Measurements from ENCODE around the gene NRG2.

Gene NRG2

DNA sequence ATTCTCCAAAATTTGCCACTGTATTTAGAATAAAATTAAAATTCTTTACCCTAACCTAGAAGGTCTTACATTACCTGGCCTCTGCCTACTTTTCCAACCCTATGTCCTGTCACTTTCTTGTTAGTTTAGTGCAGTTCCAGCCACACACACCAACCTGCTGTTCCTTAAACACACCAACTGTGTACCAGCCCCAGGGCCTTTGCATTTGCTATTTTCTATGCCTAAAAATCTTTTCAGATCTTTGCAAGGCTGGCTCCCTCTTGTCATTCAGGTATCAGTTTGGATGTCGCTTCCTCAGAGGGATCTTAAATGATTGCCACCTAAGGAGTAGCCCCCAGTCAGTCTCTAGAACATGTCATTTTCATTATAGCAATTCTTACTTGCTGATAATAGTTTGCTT, 17.7 kb upstream of the NRG2 start:
- H3K4me3 ChIP-seq (ENCODE audit: low read depth in 1 of 2, low read length in 2 of 2): no peak overlapping the region
- no peaks in the 10 kb centered on the region for H3K36me3 ChIP-seq (ENCODE audit: control insufficient read depth in 1 of 2, insufficient read depth in 2 of 2, low read length in 2 of 2)
- H3K27me3 ChIP-seq (ENCODE audit: control insufficient read depth in 1 of 2, insufficient read depth in 2 of 2, low read length in 2 of 2): peaks cover 11 to 30% of the 10 kb centered on the region in 2 donors
- no peaks in the 10 kb centered on the region for H3K9me3 ChIP-seq (ENCODE audit: control insufficient read depth in 1 of 2, low read length in 2 of 2)
- H3K4me1 ChIP-seq (ENCODE audit: control insufficient read depth in 1 of 2, insufficient read depth in 2 of 2, low read length in 2 of 2): no peaks in the 10 kb centered on the region
- no peak overlapping the region for H3K9ac ChIP-seq (ENCODE audit: low read depth in 1 of 2, low read length in 2 of 2)
- no peak overlapping the region for H3K27ac ChIP-seq (ENCODE audit: low read depth, low read length)

DNA sequence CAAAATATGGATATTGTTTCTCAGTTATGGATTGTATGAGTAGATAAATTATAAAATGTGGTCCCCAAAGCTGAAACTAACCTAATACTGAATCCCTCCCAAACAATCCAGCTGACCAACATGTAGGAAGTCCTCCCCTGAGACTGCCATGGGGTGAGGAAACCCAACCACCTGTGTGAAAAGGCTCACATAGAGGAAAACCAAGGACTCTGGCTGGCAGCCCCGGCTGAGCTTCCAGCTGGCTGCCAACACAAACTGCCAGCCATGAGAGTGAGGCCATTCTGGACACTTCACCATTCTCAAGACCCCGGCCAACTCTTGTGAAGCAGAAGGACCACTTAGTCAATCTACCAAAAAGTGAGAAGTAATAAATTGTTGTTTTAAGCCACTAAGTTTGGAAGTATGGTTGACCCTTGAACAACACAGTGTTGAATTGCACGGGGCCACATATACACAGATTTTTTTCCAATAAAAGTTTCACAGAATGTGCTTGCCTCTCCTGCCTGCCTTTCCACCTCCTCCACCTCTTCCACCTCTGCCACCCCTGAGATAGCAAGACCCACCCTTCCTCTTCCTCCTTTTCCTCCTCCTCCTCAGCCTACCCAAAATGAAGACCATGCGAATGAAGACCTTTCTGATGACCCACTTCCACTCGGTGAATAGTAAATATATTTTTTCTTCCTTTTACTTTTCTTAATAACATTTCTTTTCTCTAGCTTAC, 15.3 kb upstream of the NRG2 start:
- Histone ChIP-seq H3K4me3 (ENCODE audit: low read depth in 1 of 2, low read length in 2 of 2) (no peak overlapping the region), H3K27ac (ENCODE audit: low read depth, low read length) (no peak overlapping the region), H3K36me3 (ENCODE audit: control insufficient read depth in 1 of 2, insufficient read depth in 2 of 2, low read length in 2 of 2) (no peaks in the 10 kb centered on the region), H3K9ac (ENCODE audit: low read depth in 1 of 2, low read length in 2 of 2) (no peak overlapping the region), H3K4me1 (ENCODE audit: control insufficient read depth in 1 of 2, insufficient read depth in 2 of 2, low read length in 2 of 2) (no peaks in the 10 kb centered on the region), H3K27me3 (ENCODE audit: control insufficient read depth in 1 of 2, insufficient read depth in 2 of 2, low read length in 2 of 2) (peaks cover 11 to 39% of the 10 kb centered on the region in 2 donors), H3K9me3 (ENCODE audit: control insufficient read depth in 1 of 2, low read length in 2 of 2) (no peaks in the 10 kb centered on the region)

DNA sequence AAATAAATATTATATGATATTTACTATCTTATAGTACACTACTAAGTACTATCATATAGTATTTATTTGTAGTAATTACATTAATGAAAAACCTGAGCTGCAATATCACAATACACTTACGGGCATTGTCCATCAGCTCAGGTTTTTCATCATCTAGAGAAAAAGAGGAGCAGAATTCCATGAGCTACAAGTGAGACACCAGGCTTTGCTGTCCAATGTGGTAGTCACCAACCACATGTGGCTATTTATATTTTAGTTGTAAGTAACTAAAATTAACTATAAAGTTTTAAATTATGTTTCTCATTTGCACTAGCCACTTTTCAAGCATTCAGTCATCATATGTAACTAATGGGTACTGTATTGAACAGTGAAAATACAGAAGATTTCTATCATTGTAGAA, 13.8 kb upstream of the NRG2 start:
- H3K27me3 ChIP-seq (ENCODE audit: control insufficient read depth in 1 of 2, insufficient read depth in 2 of 2, low read length in 2 of 2): peaks cover 3 to 39% of the 10 kb centered on the region in 2 donors
- H3K27ac ChIP-seq (ENCODE audit: low read depth, low read length): no peak overlapping the region
- H3K9ac ChIP-seq (ENCODE audit: low read depth in 1 of 2, low read length in 2 of 2): no peak overlapping the region
- no peaks in the 10 kb centered on the region for H3K9me3 ChIP-seq (ENCODE audit: control insufficient read depth in 1 of 2, low read length in 2 of 2)
- no peaks in the 10 kb centered on the region for H3K4me1 ChIP-seq (ENCODE audit: control insufficient read depth in 1 of 2, insufficient read depth in 2 of 2, low read length in 2 of 2)
- H3K4me3 ChIP-seq (ENCODE audit: low read depth in 1 of 2, low read length in 2 of 2): no peak overlapping the region
- no peaks in the 10 kb centered on the region for H3K36me3 ChIP-seq (ENCODE audit: control insufficient read depth in 1 of 2, insufficient read depth in 2 of 2, low read length in 2 of 2)

DNA sequence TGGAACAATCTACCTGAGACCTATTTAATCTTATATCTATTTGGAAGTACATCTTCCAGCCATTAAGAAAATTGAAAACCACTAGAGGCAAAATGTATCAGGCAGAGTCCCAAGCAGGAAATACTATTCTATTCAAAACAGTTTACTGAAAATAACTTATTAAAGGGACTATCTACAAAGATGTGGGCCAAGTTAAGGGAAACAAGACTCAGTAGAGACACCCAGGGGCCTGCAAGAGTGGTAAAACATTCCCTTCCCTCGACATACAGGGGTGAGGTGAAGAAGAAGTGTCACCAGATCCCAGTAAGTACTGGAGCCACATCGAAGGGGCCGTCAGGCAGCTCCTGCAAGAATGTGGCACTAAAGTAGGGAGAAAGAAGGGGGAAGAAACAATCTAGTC, 12.1 kb upstream of the NRG2 start:
- Histone ChIP-seq H3K4me3 (ENCODE audit: low read depth in 1 of 2, low read length in 2 of 2) (no peak overlapping the region), H3K9me3 (ENCODE audit: control insufficient read depth in 1 of 2, low read length in 2 of 2) (no peaks in the 10 kb centered on the region), H3K27ac (ENCODE audit: low read depth, low read length) (no peak overlapping the region), H3K36me3 (ENCODE audit: control insufficient read depth in 1 of 2, insufficient read depth in 2 of 2, low read length in 2 of 2) (no peaks in the 10 kb centered on the region), H3K9ac (ENCODE audit: low read depth in 1 of 2, low read length in 2 of 2) (no peak overlapping the region), H3K27me3 (ENCODE audit: control insufficient read depth in 1 of 2, insufficient read depth in 2 of 2, low read length in 2 of 2) (peaks cover 3 to 32% of the 10 kb centered on the region in 2 donors), H3K4me1 (ENCODE audit: control insufficient read depth in 1 of 2, insufficient read depth in 2 of 2, low read length in 2 of 2) (no peaks in the 10 kb centered on the region)

DNA sequence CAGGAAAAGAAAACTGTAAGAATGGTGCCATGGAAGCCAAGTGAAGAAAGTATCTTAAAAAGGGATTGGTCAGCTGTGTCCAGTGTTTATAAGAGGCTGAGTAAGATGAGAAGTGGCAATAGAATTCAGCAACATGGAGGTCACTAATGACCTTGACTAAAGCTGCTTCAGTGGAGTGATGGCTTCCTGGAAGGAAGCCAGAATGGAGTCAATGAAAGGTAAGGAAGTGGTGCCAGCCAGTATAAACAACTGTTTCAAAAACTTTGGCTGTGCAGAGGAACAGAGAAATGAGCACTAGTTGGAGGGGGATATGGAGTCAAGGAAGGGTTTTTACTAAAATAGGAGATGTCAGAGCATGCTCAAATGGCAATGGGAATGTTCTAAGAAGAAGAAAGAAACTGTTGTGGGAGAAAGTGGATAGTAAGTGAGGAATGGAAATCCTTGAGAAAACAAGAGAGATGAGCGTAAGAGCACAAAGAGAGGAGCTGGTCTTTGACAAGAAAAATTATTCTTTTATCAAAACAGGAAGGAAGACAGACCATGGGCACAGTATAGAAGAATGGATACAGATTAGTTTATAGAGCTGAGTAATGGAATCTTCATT, 11.1 kb upstream of the NRG2 start:
- Histone ChIP-seq H3K9me3 (ENCODE audit: control insufficient read depth in 1 of 2, low read length in 2 of 2) (no peaks in the 10 kb centered on the region), H3K27ac (ENCODE audit: low read depth, low read length) (no peak overlapping the region), H3K9ac (ENCODE audit: low read depth in 1 of 2, low read length in 2 of 2) (no peak overlapping the region), H3K36me3 (ENCODE audit: control insufficient read depth in 1 of 2, insufficient read depth in 2 of 2, low read length in 2 of 2) (no peaks in the 10 kb centered on the region), H3K27me3 (ENCODE audit: control insufficient read depth in 1 of 2, insufficient read depth in 2 of 2, low read length in 2 of 2) (peaks cover 3 to 25% of the 10 kb centered on the region in 2 donors), H3K4me3 (ENCODE audit: low read depth in 1 of 2, low read length in 2 of 2) (no peak overlapping the region), H3K4me1 (ENCODE audit: control insufficient read depth in 1 of 2, insufficient read depth in 2 of 2, low read length in 2 of 2) (no peaks in the 10 kb centered on the region)

DNA sequence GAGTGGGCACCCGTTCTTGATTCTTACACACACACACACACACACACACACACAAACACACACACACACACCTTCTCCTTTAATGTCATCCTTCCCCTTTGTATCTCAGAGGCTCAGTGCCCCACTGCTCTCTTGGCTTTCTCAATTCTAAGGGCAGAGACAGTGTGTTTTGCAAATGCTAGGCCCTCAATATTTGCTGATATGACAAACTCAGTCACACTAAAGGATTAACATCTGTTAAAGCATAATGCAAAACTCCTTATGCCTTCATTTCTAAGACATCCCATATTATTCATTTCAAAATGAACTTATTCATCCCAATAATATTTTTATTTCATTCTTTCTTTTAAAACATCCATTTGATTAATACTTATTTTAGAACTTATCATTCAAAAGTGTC, 8.9 kb upstream of the NRG2 start:
- Histone ChIP-seq H3K27ac (ENCODE audit: low read depth, low read length) (no peak overlapping the region), H3K9me3 (ENCODE audit: control insufficient read depth in 1 of 2, low read length in 2 of 2) (no peaks in the 10 kb centered on the region), H3K27me3 (ENCODE audit: control insufficient read depth in 1 of 2, insufficient read depth in 2 of 2, low read length in 2 of 2) (peaks cover 0 to 8% of the 10 kb centered on the region in 2 donors), H3K9ac (ENCODE audit: low read depth in 1 of 2, low read length in 2 of 2) (no peak overlapping the region), H3K4me1 (ENCODE audit: control insufficient read depth in 1 of 2, insufficient read depth in 2 of 2, low read length in 2 of 2) (no peaks in the 10 kb centered on the region), H3K4me3 (ENCODE audit: low read depth in 1 of 2, low read length in 2 of 2) (no peak overlapping the region), H3K36me3 (ENCODE audit: control insufficient read depth in 1 of 2, insufficient read depth in 2 of 2, low read length in 2 of 2) (no peaks in the 10 kb centered on the region)

DNA sequence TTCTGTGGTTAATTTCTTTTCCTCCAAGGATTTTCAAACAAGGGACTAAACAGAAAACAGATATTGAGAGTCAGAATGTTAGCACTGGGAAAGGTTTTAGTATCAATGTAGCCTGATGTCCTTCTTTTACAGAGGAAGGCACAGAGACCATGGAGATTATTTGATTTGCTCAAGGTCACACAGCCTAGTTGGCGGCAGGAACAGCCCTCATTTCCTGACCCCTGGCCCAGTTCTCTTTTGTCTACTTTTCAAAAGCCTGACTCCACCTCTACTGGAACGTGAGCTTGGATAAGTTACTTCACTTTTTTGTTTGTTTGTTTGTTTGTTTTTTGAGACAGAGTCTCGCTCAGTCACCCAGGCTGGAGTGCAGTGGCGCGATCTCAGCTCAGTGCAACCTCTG, 6.6 kb upstream of the NRG2 start:
- Histone ChIP-seq H3K36me3 (ENCODE audit: control insufficient read depth in 1 of 2, insufficient read depth in 2 of 2, low read length in 2 of 2) (no peaks in the 10 kb centered on the region), H3K9me3 (ENCODE audit: control insufficient read depth in 1 of 2, low read length in 2 of 2) (no peaks in the 10 kb centered on the region), H3K27ac (ENCODE audit: low read depth, low read length) (no peak overlapping the region), H3K27me3 (ENCODE audit: control insufficient read depth in 1 of 2, insufficient read depth in 2 of 2, low read length in 2 of 2) (peaks cover 3 to 11% of the 10 kb centered on the region in 2 donors), H3K4me3 (ENCODE audit: low read depth in 1 of 2, low read length in 2 of 2) (no peak overlapping the region), H3K9ac (ENCODE audit: low read depth in 1 of 2, low read length in 2 of 2) (no peak overlapping the region), H3K4me1 (ENCODE audit: control insufficient read depth in 1 of 2, insufficient read depth in 2 of 2, low read length in 2 of 2) (no peaks in the 10 kb centered on the region)

DNA sequence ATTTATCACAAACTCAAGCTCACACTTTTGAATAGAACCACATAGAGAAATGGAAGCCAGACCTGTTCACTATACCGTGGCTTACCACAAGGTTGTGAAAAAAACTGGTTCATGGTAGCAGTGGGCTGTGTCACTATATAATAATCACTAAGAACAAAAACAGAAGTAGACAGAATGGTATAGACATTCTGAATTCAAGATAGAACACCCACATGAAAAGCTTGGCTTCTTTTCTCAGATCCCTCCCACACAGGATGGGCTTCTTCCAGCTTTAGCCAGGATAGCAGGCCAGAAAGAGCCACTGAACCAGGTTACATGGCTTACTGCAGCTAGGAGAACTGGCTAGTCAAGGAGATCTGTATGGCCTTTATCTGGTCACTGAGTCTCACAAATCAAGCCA, 6.1 kb upstream of the NRG2 start:
- Histone ChIP-seq H3K9me3 (ENCODE audit: control insufficient read depth in 1 of 2, low read length in 2 of 2) (no peaks in the 10 kb centered on the region), H3K36me3 (ENCODE audit: control insufficient read depth in 1 of 2, insufficient read depth in 2 of 2, low read length in 2 of 2) (no peaks in the 10 kb centered on the region), H3K27ac (ENCODE audit: low read depth, low read length) (no peak overlapping the region), H3K4me1 (ENCODE audit: control insufficient read depth in 1 of 2, insufficient read depth in 2 of 2, low read length in 2 of 2) (no peaks in the 10 kb centered on the region), H3K9ac (ENCODE audit: low read depth in 1 of 2, low read length in 2 of 2) (no peak overlapping the region), H3K27me3 (ENCODE audit: control insufficient read depth in 1 of 2, insufficient read depth in 2 of 2, low read length in 2 of 2) (peaks cover 8 to 16% of the 10 kb centered on the region in 2 donors), H3K4me3 (ENCODE audit: low read depth in 1 of 2, low read length in 2 of 2) (no peak overlapping the region)

DNA sequence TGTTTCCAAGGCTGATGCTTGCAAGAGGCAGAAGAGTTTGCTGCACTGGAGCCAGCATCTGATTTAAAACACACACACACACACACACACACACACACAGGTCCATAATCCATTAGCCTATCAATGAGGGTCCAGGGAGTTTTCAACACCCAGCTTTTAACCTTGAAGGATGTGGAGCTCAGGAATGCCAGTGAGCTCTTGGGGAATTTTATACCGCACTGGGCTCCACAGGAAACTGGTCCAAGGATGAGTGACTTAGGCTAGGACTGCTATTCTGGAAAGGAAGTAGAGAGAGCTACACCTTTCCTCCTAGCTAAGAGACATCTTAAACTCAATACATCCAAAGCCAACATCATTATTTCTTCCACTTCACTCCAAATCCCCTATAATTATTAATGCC, 942 bp upstream of the NRG2 start:
- H3K27ac ChIP-seq (ENCODE audit: low read depth, low read length): no peak overlapping the region
- peaks cover 7 to 12% of the 10 kb centered on the region in 2 donors for H3K4me1 ChIP-seq (ENCODE audit: control insufficient read depth in 1 of 2, insufficient read depth in 2 of 2, low read length in 2 of 2)
- no peaks in the 10 kb centered on the region for H3K9me3 ChIP-seq (ENCODE audit: control insufficient read depth in 1 of 2, low read length in 2 of 2)
- H3K27me3 ChIP-seq (ENCODE audit: control insufficient read depth in 1 of 2, insufficient read depth in 2 of 2, low read length in 2 of 2): peaks cover 24 to 47% of the 10 kb centered on the region in 2 donors
- H3K36me3 ChIP-seq (ENCODE audit: control insufficient read depth in 1 of 2, insufficient read depth in 2 of 2, low read length in 2 of 2): no peaks in the 10 kb centered on the region
- no peak overlapping the region for H3K4me3 ChIP-seq (ENCODE audit: low read depth in 1 of 2, low read length in 2 of 2)
- no peak overlapping the region for H3K9ac ChIP-seq (ENCODE audit: low read depth in 1 of 2, low read length in 2 of 2)

DNA sequence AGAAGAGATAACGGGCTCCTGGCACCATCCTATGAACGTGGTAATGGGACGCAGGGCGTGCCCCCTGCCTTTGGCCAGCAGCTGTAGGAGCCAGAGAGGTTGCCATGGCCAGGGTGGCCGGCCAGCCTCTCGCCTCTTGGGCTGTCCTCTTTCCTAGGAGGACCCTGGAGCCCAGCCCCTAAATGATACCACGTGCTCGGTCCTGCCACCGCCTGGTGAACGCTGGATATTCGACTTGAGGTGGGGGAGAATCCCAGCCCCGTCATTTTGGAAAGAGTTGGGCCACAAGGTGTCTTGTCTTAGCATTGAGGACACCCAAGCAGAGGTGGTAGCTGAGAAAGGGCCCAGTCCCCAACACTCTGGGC, 391 bp upstream of the NRG2 start:
- peak overlapping the region; percentile 65 to 75 for H3K4me3 ChIP-seq (ENCODE audit: low read depth in 1 of 2, low read length in 2 of 2)
- no peaks in the 10 kb centered on the region for H3K36me3 ChIP-seq (ENCODE audit: control insufficient read depth in 1 of 2, insufficient read depth in 2 of 2, low read length in 2 of 2)
- H3K27ac ChIP-seq (ENCODE audit: low read depth, low read length): no peak overlapping the region
- H3K27me3 ChIP-seq (ENCODE audit: control insufficient read depth in 1 of 2, insufficient read depth in 2 of 2, low read length in 2 of 2): peaks cover 24 to 47% of the 10 kb centered on the region in 2 donors
- H3K4me1 ChIP-seq (ENCODE audit: control insufficient read depth in 1 of 2, insufficient read depth in 2 of 2, low read length in 2 of 2): peaks cover 8 to 12% of the 10 kb centered on the region in 2 donors
- no peaks in the 10 kb centered on the region for H3K9me3 ChIP-seq (ENCODE audit: control insufficient read depth in 1 of 2, low read length in 2 of 2)
- peak overlapping the region in 1 of 2 donors; percentile 25 for H3K9ac ChIP-seq (ENCODE audit: low read depth in 1 of 2, low read length in 2 of 2)

Measured in duodenal mucosa (tissue), 2 donors.